ENCODE measurements around the gene GH1. TPM values are rescaled to one million over a fixed set of nuclear protein-coding genes. Genes with fewer than 3 reads are reported as not detected.
A peak's percentile ranks its signal among the peaks of the same experiment; 100 is the strongest.
"Not testable (repeated sequence)": the region's sequence is repeated elsewhere in the genome, so short reads cannot be mapped to it uniquely, and the experiment has no call there.

GH1 gene
- total RNA-seq, 1 donor from 2014 or later: not detected

GRCh38 chr17:63919311-63919723 is 678 bp upstream of the GH1 start:
- H3K4me3 Mint-ChIP-seq (ENCODE audit: unreplicated experiment): peak overlapping the region; percentile 30
- DNase-seq: peak; percentile 55
- H3K27me3 Mint-ChIP-seq (ENCODE audit: unreplicated experiment): peaks cover 6% of the 10 kb centered on the region
- no peaks in the 10 kb centered on the region for H3K36me3 Mint-ChIP-seq (ENCODE audit: unreplicated experiment)
- H3K9me3 Mint-ChIP-seq (ENCODE audit: unreplicated experiment): no peaks in the 10 kb centered on the region
- peak; percentile 90 for TF ChIP-seq CTCF (IDR thresholded peaks at IDR 0.05; ENCODE audit: partially characterized antibody, unreplicated experiment)
- peaks cover 2% of the 10 kb centered on the region for H3K4me1 Mint-ChIP-seq (ENCODE audit: low read depth, unreplicated experiment)
- no peak overlapping the region for H3K27ac Mint-ChIP-seq (ENCODE audit: unreplicated experiment)

- Mint-ChIP-seq H3K4me3 (ENCODE audit: unreplicated experiment) (no peak overlapping the region), H3K4me1 (ENCODE audit: low read depth, unreplicated experiment) (peaks cover 2% of the 10 kb centered on the region), H3K27ac (ENCODE audit: unreplicated experiment) (no peak overlapping the region), H3K27me3 (ENCODE audit: unreplicated experiment) (peaks cover 6% of the 10 kb centered on the region), H3K9me3 (ENCODE audit: unreplicated experiment) (no peaks in the 10 kb centered on the region), H3K36me3 (ENCODE audit: unreplicated experiment) (no peaks in the 10 kb centered on the region)
- DNase-seq: no peak
- no peak for TF ChIP-seq CTCF (IDR thresholded peaks at IDR 0.05; ENCODE audit: partially characterized antibody, unreplicated experiment)
Observed at GRCh38 chr17:63918305-63918704, 334 bp downstream of the GH1 start.

- peaks cover 5% of the 10 kb centered on the region for H3K27me3 Mint-ChIP-seq (ENCODE audit: unreplicated experiment)
- no peak overlapping the region for H3K4me3 Mint-ChIP-seq (ENCODE audit: unreplicated experiment)
- H3K4me1 Mint-ChIP-seq (ENCODE audit: low read depth, unreplicated experiment): peaks cover 2% of the 10 kb centered on the region
- DNase-seq: no peak
- no peak overlapping the region for H3K27ac Mint-ChIP-seq (ENCODE audit: unreplicated experiment)
- H3K36me3 Mint-ChIP-seq (ENCODE audit: unreplicated experiment): no peaks in the 10 kb centered on the region
- no peaks in the 10 kb centered on the region for H3K9me3 Mint-ChIP-seq (ENCODE audit: unreplicated experiment)
- no peak for TF ChIP-seq CTCF (IDR thresholded peaks at IDR 0.05; ENCODE audit: partially characterized antibody, unreplicated experiment)
Observed at GRCh38 chr17:63917646-63918045, 993 bp downstream of the GH1 start.

- H3K4me3 Mint-ChIP-seq (ENCODE audit: unreplicated experiment); H3K27me3 Mint-ChIP-seq (ENCODE audit: unreplicated experiment); H3K36me3 Mint-ChIP-seq (ENCODE audit: unreplicated experiment); H3K4me1 Mint-ChIP-seq (ENCODE audit: low read depth, unreplicated experiment); DNase-seq; H3K9me3 Mint-ChIP-seq (ENCODE audit: unreplicated experiment); H3K27ac Mint-ChIP-seq (ENCODE audit: unreplicated experiment): not testable (repeated sequence)
Observed at GRCh38 chr17:63917206-63917605, 1.4 kb downstream of the GH1 start.

- H3K27ac Mint-ChIP-seq (ENCODE audit: unreplicated experiment): no peak overlapping the region
- TF ChIP-seq CTCF (IDR thresholded peaks at IDR 0.05; ENCODE audit: partially characterized antibody, unreplicated experiment): no peak
- no peak for DNase-seq
- H3K36me3 Mint-ChIP-seq (ENCODE audit: unreplicated experiment): no peaks in the 10 kb centered on the region
- peaks cover 5% of the 10 kb centered on the region for H3K27me3 Mint-ChIP-seq (ENCODE audit: unreplicated experiment)
- H3K4me3 Mint-ChIP-seq (ENCODE audit: unreplicated experiment): no peak overlapping the region
- peaks cover 2% of the 10 kb centered on the region for H3K4me1 Mint-ChIP-seq (ENCODE audit: low read depth, unreplicated experiment)
- H3K9me3 Mint-ChIP-seq (ENCODE audit: unreplicated experiment): no peaks in the 10 kb centered on the region
Observed at GRCh38 chr17:63916566-63917185, 2.0 kb downstream of the GH1 start.

- H3K9me3 Mint-ChIP-seq (ENCODE audit: unreplicated experiment); H3K27me3 Mint-ChIP-seq (ENCODE audit: unreplicated experiment); H3K27ac Mint-ChIP-seq (ENCODE audit: unreplicated experiment); DNase-seq; H3K36me3 Mint-ChIP-seq (ENCODE audit: unreplicated experiment); H3K4me1 Mint-ChIP-seq (ENCODE audit: low read depth, unreplicated experiment); H3K4me3 Mint-ChIP-seq (ENCODE audit: unreplicated experiment): not testable (repeated sequence)
Observed at GRCh38 chr17:63915753-63916152, 2.9 kb downstream of the GH1 start.

All from glutamatergic neuron (in vitro differentiated cells).